ENCODE measurements around the gene HSP90AB1.

DNA sequence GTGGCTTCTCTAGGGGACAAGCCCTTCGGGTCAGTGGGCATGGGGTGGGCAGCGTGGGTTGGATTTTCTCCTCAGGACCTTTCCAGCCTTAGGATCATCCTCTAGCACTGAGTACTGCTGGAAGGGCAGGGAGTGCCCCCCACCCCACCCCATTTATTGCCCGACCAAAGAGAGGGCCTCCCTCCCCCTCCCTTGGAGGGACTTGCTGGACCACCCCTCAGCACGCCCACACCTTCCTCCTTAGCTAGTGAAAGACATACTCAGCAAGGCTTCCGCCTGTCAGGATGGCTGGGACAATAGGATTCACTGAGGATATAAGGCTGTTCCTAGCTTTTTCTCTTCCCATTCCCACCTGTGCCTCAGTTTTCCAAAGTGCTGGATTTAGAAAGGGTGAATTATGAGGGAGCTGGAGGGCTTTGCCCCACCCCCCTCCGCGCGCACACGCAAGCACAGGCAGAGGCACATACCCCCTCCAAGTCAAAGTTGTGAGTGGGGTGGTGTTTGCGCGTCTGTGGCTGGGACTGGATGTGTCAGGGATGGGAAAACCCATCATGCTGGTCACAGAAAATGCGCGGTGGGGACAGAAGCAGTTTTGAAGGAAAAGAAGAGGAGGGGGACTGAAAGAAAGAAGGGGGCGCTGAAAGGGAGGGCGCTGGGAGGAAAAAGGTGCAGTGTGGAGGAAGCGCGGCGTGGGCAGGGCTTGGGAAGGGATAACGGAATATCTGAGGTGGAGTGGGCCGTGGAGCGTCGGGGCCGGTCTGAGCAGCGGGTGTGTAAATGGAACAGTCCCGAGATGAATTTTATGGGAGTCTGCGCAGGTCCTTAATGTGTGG, 24.2 kb upstream of the HSP90AB1 start:
- TF ChIP-seq POLR2A (IDR thresholded peaks at IDR 0.05; ENCODE audit: low read depth, low read length) (no peak), POLR2AphosphoS5 (IDR thresholded peaks at IDR 0.05; ENCODE audit: low read depth, low read length) (no peak), TAF1 (IDR thresholded peaks at IDR 0.05; ENCODE audit: borderline replicate concordance, low read depth, low read length) (no peak)
